GM18870 (cell line): ENCODE results near the gene RAB11FIP4.
"Not testable (repeated sequence)": the region's sequence is repeated elsewhere in the genome, so short reads cannot be mapped to it uniquely, and the experiment has no call there.

Experiments used
- ATAC-seq: cut with Tn5 transposase; IDR thresholded peaks from one replicate; pipeline ENCODE4 v1.9.1; 2021; ENCODE audit warnings: moderate library complexity; ENCODE audit not compliant: unreplicated experiment

The RAB11FIP4 gene

GRCh38 chr17:31428512-31428911 is 37.0 kb downstream of the RAB11FIP4 start:
- no peak for ATAC-seq

DNA sequence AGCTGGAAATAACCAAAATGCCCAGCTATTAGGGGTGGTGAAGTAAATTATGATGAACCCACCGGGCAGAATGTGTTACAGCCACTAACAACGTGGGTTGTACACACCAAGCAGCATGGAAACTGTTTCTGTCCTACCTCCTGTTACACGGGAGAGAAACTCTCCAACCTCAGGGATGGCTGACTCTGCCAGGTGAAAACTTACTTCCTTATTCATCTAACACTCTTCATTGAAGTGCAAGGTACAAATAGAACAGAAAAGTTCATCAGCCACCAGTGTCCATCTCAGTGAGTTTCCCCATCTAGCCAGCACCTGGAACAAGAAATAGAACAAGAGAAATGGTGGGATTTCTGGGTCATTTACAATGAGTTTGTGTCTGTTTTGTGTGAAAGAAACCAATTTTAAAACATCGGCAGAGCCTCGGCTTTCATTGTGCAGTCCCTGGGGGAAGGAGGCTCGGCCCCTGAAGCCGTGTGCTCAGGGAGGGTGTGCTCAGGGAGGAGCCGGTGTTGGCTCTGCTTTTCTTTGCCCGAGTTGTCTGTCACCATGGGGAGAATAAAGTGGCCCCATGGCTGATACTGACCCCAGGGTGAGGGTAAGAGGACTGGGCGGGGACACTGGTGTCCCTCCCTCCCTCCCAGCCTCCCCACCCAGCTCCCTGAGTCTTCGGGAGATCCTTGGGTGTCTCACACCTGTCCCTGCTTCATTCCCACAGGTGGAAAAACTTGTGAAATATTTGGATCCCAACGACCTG is 39.8 kb downstream of the RAB11FIP4 start:
- no peak for ATAC-seq

GRCh38 chr17:31431852-31432658 is 40.6 kb downstream of the RAB11FIP4 start:
- no peak for ATAC-seq

- ATAC-seq, result no peak
Measured at GRCh38 chr17:31433091-31433790, 41.8 kb downstream of the RAB11FIP4 start.

- ATAC-seq, result no peak
Measured at GRCh38 chr17:31433811-31434726, 42.6 kb downstream of the RAB11FIP4 start.

- no peak for ATAC-seq
Measured at GRCh38 chr17:31434727-31435050, 43.2 kb downstream of the RAB11FIP4 start.

DNA sequence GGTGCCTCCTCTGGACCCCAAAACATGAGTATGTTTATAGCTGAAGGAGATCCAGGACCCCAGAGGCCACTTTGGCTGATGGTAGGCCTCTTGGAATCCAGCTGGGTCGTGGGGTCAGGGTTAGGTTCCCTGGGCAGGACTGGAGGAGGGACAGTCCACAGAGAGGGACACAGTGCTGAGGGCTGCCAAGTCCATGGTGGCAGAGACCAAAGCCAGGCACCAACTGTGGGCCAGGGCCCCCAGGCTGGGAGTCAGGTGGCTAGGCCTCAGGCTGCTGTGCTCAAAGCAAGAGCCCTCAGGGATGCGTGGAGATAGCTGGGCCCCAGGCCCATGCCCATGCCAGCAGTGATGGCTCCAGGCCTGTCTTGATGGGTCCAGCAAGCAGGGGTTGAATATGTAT is 44.1 kb downstream of the RAB11FIP4 start:
- ATAC-seq, result no peak

DNA sequence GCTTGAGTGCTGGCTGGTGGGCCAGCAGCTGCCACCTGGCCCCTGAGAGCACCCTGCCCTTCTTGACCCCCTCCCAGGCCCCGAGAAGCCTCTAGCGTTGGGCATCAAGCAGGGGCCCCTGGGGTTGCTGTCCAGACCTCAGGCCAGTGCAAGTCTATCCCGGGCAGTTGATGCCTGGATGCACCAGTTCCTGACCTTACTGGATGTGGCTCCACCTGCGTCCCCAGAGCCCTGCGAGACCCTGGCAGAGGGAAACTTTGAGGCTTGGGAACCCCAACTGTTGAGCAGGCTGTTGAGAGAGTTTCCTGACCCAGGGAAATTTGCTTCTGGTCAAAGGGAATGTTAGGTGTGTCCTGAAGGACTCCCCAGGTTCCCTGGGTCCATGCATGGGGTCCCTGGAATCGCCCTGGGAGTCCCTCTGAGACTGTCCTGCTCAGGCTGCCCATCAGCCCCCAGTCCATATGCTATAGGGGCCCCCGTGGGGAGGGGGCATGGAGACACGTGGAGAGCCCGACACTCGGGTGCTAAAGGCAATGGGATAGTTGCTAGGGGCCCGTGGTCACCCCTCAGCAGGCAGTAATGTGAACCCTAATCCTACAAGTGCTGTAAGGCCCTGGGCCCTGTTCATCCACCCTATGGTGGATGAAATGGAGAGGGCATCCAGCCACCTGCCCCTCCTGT is 46.4 kb downstream of the RAB11FIP4 start:
- ATAC-seq, result no peak

DNA sequence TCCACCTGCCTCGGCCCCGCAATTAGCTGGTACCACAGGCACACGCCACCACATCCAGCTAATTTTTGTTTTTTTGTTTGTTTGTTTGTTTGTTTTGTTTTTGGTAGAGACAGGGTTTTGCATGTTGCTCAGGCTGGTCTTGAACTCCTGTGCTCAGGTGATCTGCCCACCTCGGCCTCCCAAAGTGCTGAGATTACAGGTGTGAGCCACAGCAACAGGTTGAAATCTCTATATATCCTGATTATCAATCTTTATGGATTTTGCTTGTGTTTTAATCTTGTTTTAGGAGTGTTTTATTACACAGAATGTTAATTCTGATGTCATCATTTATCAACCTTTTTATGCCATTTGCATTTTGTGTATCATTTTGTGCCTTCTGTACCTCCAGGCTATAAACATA is 48.2 kb downstream of the RAB11FIP4 start:
- ATAC-seq, result no peak

GRCh38 chr17:31442276-31442675 is 50.8 kb downstream of the RAB11FIP4 start:
- no peak for ATAC-seq

DNA sequence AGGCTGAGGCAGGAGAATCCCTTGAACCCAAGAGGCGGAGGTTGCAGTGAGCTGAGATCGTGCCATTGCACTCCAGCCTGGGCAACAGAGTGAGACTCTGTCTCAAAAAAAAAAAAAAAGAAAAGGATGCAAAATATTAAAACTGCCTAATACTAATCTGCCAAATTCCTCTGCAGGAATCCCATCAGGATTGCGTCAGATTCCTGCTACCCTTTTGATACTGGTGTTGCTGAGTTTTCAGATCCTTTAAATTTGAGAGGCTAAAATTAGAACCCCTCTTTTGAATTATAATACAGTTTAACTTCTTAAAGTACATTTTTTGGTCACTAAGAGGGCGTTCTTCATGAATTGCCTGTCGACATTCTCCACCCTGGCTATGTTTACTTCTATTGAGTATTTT is 51.4 kb downstream of the RAB11FIP4 start:
- not testable (repeated sequence) for ATAC-seq

DNA sequence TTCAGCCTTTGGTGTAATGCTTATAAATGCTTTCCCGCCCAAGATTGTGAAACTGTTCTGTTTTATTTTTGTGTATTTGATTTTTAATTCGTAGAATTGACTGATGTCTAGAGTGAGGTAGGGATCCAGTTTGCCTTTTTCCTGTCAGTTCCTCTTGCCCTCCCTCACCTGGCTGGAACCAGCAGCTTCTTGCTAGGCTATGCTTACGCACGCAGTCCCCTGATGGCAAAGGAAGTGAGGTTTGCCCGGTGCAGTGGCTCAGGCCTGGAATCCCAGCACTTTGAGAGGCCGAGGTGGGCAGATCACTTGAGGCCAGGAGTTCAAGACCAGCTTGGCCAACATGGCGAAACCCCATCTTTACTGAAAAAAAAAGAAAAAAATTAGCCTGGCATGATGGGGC is 51.9 kb downstream of the RAB11FIP4 start:
- ATAC-seq, result no peak

GRCh38 chr17:31444026-31444425 is 52.6 kb downstream of the RAB11FIP4 start:
- no peak for ATAC-seq

- ATAC-seq, result no peak
Measured at GRCh38 chr17:31446195-31446967, 54.9 kb downstream of the RAB11FIP4 start.

DNA sequence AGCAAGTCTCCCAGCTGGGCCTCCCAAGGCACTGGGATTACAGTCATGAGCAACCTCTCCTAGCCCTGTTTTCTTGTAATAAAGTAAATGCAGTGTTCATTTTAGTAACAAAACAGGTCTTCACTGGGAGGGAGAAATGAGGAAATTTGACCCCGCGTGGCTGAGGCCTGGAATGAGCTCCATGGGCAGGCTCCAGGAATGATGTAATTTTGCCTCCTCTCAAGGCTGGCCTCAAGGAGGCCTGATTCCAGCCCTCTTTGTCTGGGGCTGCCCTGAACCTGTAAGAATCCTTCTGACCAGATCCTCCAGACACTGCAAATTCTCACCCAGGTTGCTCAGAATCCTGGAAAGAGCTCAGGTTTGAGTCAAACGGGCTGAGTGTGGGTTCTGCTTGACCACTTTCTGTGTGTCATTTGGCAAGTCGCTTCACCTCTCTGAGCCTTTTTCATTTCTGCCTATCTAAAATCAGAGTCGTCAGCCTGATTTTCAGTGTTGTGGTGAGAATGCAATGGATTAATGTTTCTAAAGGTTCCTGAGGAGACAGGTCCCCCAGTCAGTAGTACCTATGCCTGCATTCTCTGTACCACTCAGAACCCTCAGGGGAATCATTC is 57.1 kb downstream of the RAB11FIP4 start:
- no peak for ATAC-seq

DNA sequence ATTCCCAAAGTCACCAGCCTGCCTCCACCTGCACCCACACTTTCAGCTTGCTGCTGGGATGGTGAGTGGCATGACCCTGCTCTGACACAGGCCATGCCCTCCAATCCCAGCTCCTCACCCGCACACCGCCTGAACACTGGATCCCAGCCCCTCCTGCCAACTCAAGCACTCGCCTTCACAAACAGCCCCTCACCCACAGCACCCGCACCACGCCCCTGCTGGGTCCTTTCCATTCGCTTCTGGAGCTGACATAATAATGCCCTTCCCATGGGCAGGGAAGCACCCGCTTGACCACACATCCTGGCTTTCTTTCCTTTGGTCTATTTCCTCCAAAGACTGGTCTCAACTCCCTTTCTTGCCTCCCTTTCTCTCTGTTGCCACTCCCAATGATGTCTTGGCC is 57.6 kb downstream of the RAB11FIP4 start:
- no peak for ATAC-seq

DNA sequence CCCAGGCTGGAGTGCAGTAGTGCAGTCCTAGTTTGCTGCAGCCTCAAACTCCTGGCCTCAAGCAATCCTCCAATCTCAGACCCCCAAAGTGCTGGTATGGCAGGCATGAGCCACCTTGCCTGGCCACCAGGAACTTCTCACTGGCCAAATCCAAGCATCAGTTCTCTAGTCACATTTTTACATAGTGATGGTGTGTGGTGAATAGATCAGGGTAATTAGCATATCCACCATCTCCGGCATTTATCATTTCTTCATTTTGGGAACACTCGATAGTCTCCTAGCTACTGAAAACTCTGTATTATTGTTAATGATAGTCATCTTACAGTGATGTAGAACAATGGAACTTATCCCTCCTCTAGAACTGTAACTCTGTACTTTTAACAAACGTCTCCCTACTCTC is 58.3 kb downstream of the RAB11FIP4 start:
- no peak for ATAC-seq

GRCh38 chr17:31452101-31452500 is 60.6 kb downstream of the RAB11FIP4 start:
- no peak for ATAC-seq

DNA sequence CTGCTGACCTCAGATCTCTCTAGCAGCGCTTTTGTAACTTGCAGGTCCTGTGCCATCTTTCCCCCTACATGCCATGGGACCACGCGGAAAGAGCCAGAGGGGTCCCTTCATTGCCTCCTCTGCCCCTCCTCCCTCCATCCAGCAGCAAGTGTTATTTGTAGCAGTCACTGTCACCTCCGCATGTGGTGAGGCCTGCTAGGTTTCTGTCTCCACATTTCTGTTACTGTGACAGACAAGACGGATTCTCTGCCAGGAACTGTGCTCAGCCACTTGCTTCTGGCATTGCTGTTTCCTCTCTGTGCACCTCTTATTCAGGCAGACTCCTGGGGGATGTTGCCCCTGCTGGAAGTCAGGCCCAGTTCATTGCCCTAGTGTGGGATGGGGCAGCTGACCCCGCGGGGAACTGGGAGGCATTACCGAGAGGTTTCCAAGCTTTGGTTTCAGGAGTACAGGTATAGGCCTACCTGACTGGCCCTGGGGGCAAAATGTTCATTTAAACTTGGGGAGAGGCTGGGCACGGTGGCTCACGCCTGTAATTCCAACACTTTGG is 61.2 kb downstream of the RAB11FIP4 start:
- no peak for ATAC-seq
